Neural progenitor cell (in vitro differentiated cells): Measurements from ENCODE around the gene CDK2AP2.
"Not testable (repeated sequence)": the region's sequence is repeated elsewhere in the genome, so short reads cannot be mapped to it uniquely, and the experiment has no call there.

Experiments
- EZH2 ChIP-seq: fragments of 200-600 bp; sonication (generic); IDR thresholded peaks from 2 replicates; pipeline ENCODE4 v1.6.1; 2017; ENCODE audit warnings: antibody characterized with exemption, mild to moderate bottlenecking, moderate library complexity
- TF ChIP-seq, protein P1 (sequence below): fragments of 200-600 bp; sonication (generic); IDR thresholded peaks from 2 replicates; pipeline ENCODE4 v1.5.1; 2017; ENCODE audit warnings: antibody characterized with exemption, mild to moderate bottlenecking

GRCh38 chr11:67485873-67486361 lies 22.0 kb downstream of the CDK2AP2 start:
- TF ChIP-seq, protein P1, sequence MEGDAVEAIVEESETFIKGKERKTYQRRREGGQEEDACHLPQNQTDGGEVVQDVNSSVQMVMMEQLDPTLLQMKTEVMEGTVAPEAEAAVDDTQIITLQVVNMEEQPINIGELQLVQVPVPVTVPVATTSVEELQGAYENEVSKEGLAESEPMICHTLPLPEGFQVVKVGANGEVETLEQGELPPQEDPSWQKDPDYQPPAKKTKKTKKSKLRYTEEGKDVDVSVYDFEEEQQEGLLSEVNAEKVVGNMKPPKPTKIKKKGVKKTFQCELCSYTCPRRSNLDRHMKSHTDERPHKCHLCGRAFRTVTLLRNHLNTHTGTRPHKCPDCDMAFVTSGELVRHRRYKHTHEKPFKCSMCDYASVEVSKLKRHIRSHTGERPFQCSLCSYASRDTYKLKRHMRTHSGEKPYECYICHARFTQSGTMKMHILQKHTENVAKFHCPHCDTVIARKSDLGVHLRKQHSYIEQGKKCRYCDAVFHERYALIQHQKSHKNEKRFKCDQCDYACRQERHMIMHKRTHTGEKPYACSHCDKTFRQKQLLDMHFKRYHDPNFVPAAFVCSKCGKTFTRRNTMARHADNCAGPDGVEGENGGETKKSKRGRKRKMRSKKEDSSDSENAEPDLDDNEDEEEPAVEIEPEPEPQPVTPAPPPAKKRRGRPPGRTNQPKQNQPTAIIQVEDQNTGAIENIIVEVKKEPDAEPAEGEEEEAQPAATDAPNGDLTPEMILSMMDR = not testable (repeated sequence)
- not testable (repeated sequence) for TF ChIP-seq EZH2
